Measurements from ENCODE around the gene POLRMT.

DNA sequence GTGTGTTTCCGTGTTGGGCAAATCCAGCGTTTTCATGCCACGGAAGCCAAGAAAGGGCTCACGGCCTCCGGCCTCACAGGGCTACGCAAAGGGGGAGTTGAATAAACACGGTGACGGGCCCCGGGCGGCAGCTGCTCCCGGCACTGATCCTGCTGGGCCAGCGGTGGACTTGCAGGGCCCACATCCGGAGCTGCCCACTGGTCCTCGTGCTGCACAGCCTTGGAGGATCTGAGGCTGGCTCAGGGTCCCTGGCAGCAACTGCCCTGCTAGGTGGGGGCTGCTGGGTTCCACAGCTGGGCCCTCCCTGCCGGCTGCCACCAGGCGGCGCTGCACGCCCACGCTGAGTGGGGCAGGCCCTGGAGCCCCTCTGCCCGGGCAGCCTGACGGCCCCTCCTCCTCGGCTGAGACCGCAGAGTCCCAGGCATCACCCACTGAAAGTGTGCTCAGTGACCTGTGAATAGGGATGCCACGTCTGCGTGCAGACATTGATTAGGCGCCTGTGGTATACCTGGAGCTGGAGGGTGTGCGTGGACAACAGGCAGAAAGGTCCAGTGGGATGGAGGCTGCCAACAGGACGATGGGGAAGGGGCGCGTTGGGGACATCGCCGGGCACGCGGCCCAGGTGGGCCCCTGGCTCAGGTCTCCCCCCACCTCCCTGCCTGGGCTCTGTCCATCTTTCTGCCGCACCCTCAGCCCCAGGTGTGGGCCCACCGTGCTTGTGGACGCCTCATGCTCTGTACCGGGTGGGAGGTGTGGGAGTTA is 48.9 kb downstream of the POLRMT start:
- TF ChIP-seq EZH2 (IDR thresholded peaks at IDR 0.05) = no peak
- peak; percentile 93 for TF ChIP-seq CTCF (IDR thresholded peaks at IDR 0.05)
- no peak for TF ChIP-seq EZH2phosphoT487 (IDR thresholded peaks at IDR 0.05)

Measured in neural progenitor cell (in vitro differentiated cells).